Astrocyte of the spinal cord (primary cell): ENCODE results near the gene POLL.

Experiments used
- DNase-seq: peaks from one replicate; pipeline ENCODE4 v3.0.0; 2011; ENCODE audit warnings: low read depth, low spot score
- H3K4me3 ChIP-seq: 2 replicates; pipeline ENCODE4 v1.5.1; 2011; ENCODE audit warnings: low read depth, mild to moderate bottlenecking, low read length, moderate library complexity
- CTCF ChIP-seq: IDR thresholded peaks from 2 replicates; pipeline ENCODE4 v1.5.1; 2012; ENCODE audit warnings: low read depth, mild to moderate bottlenecking, low read length, inconsistent platforms
- in situ Hi-C: cut with HindIII; loops from 2 replicates; pipeline ENCODE4 v1.10.0; 2017; ENCODE audit warnings: low sequenced_read_pairs

POLL gene

GRCh38 chr10:101560298-101561067, 27.6 kb downstream of the POLL start:
- DNase-seq, result no peak
- in situ Hi-C loops, result no loop called here
- no peak for TF ChIP-seq CTCF
- no peak overlapping the region for H3K4me3 ChIP-seq

GRCh38 chr10:101559596-101560297, 28.3 kb downstream of the POLL start:
- DNase-seq, result no peak
- H3K4me3 ChIP-seq, result no peak overlapping the region
- in situ Hi-C loops, result no loop called here
- TF ChIP-seq CTCF, result no peak

GRCh38 chr10:101558671-101559595, 29.1 kb downstream of the POLL start:
- H3K4me3 ChIP-seq, result no peak overlapping the region
- in situ Hi-C loops, result no loop called here
- TF ChIP-seq CTCF, result no peak
- no peak for DNase-seq

- no peak for TF ChIP-seq CTCF
- no peak for DNase-seq
- in situ Hi-C loops, result no loop called here
- no peak overlapping the region for H3K4me3 ChIP-seq
These were observed 29.9 kb downstream of the POLL start for GRCh38 chr10:101558204-101558603.

GRCh38 chr10:101557541-101557940, 30.5 kb downstream of the POLL start:
- DNase-seq, result no peak
- in situ Hi-C loops, result no loop called here
- no peak overlapping the region for H3K4me3 ChIP-seq
- no peak for TF ChIP-seq CTCF

GRCh38 chr10:101552442-101552841, 35.6 kb downstream of the POLL start:
- DNase-seq, result no peak
- H3K4me3 ChIP-seq, result no peak overlapping the region
- TF ChIP-seq CTCF, result no peak
- in situ Hi-C loops, result no loop called here
